ENCODE measurements around the gene PTCH2. TPM values are rescaled to one million over a fixed set of nuclear protein-coding genes. Genes with fewer than 3 reads are reported as not detected.
"Not testable (repeated sequence)": the region's sequence is repeated elsewhere in the genome, so short reads cannot be mapped to it uniquely, and the experiment has no call there.

PTCH2 gene
- total RNA-seq, 1 experiment from 2014 or later, result 0.74 TPM

GRCh38 chr1:44817307-44817706 lies 25.7 kb downstream of the PTCH2 start:
- in situ Hi-C loops (cut with HindIII; ENCODE audit: low pct_unique_long_range_greater_than_20kb, low sequenced_read_pairs) (no loop called here), intact Hi-C loops (cut with micrococcal nuclease; ENCODE audit: unreplicated experiment) (loop anchor here (10.0 kb wide), 1 partner anchor 83 kb away; the partner anchor contains the start of genes KIF2C and RNU5D-1)
- peaks cover 14% of the 10 kb centered on the region; the same call in 1 of the 2 replicates for H3K4me1 ChIP-seq (ENCODE audit: control insufficient read depth, insufficient read depth, low read length)
- BruUV-seq (replicated peaks), result no TSS peak
- no peaks in the 10 kb centered on the region for H3K27me3 ChIP-seq (ENCODE audit: control insufficient read depth, insufficient read depth, low read length)
- DNase-seq (ENCODE audit: low read depth, low spot score), result no peak
- ChIA-PET POLR2A (interaction anchor here (0.6 to 1.4 kb wide), 3 partner anchors 12 to 96 kb away, joined by 3 to 5 read pairs (median 3); no protein-coding TSS in a partner anchor), CTCF (no interaction called here)
- no peaks in the 10 kb centered on the region for H3K9me3 ChIP-seq (ENCODE audit: control insufficient read depth, insufficient read depth, low read depth, low read length)
- no peaks in the 10 kb centered on the region for H3K36me3 ChIP-seq (ENCODE audit: control insufficient read depth, insufficient read depth, low read length)
- no peak for ATAC-seq
- no peak overlapping the region for H3K27ac ChIP-seq (ENCODE audit: low read length)
- no peak for TF ChIP-seq REST (IDR thresholded peaks at IDR 0.05; ENCODE audit: insufficient read depth in 1 of 2, low read depth in 2 of 2, low read length in 1 of 2)
- no peak for TF ChIP-seq POLR2AphosphoS5 (IDR thresholded peaks at IDR 0.05; ENCODE audit: low read depth, low read length)
- TF ChIP-seq TCF7L2 (IDR thresholded peaks at IDR 0.05; ENCODE audit: low read depth, low read length), result no peak
- TF ChIP-seq CTCF (IDR thresholded peaks at IDR 0.05), result no peak
- TF ChIP-seq SIN3A (IDR thresholded peaks at IDR 0.05; ENCODE audit: borderline replicate concordance, insufficient read depth, low read depth, low read length), result no peak
- no peak overlapping the region for H3K4me3 ChIP-seq (ENCODE audit: low read depth in 2 of 2, low read length in 2 of 2)

- H3K27ac ChIP-seq (ENCODE audit: low read length); ATAC-seq; H3K27me3 ChIP-seq (ENCODE audit: control insufficient read depth, insufficient read depth, low read length); DNase-seq (ENCODE audit: low read depth, low spot score); CTCF ChIA-PET; H3K36me3 ChIP-seq (ENCODE audit: control insufficient read depth, insufficient read depth, low read length); in situ Hi-C loops (cut with HindIII; ENCODE audit: low pct_unique_long_range_greater_than_20kb, low sequenced_read_pairs); H3K9me3 ChIP-seq (ENCODE audit: control insufficient read depth, insufficient read depth, low read depth, low read length); BruUV-seq (replicated peaks); H3K4me3 ChIP-seq (ENCODE audit: low read depth in 2 of 2, low read length in 2 of 2): not testable (repeated sequence)
- POLR2A ChIA-PET, result interaction anchor here (0.6 to 0.8 kb wide), 2 partner anchors 16 to 21 kb away, joined by 3 read pairs; partner anchors contain the start of gene PLK3
- intact Hi-C loops (cut with micrococcal nuclease; ENCODE audit: unreplicated experiment), result loop anchor here (10.0 kb wide), 1 partner anchor 81 kb away; the partner anchor contains the start of genes KIF2C and RNU5D-1
- H3K4me1 ChIP-seq (ENCODE audit: control insufficient read depth, insufficient read depth, low read length), result peaks cover 12% of the 10 kb centered on the region; the same call in 1 of the 2 replicates
Measured at GRCh38 chr1:44815926-44816325, 27.1 kb downstream of the PTCH2 start.

- no TSS peak for BruUV-seq (replicated peaks)
- Histone ChIP-seq H3K4me1 (ENCODE audit: control insufficient read depth, insufficient read depth, low read length) (peaks cover 37% of the 10 kb centered on the region), H3K4me3 (ENCODE audit: low read depth in 2 of 2, low read length in 2 of 2) (peak overlapping the region; percentile 42 to 66), H3K27ac (ENCODE audit: low read length) (peak overlapping the region; percentile 39), H3K27me3 (ENCODE audit: control insufficient read depth, insufficient read depth, low read length) (no peaks in the 10 kb centered on the region), H3K36me3 (ENCODE audit: control insufficient read depth, insufficient read depth, low read length) (no peaks in the 10 kb centered on the region), H3K9me3 (ENCODE audit: control insufficient read depth, insufficient read depth, low read depth, low read length) (no peaks in the 10 kb centered on the region)
- TF ChIP-seq TCF7L2 (IDR thresholded peaks at IDR 0.05; ENCODE audit: low read depth, low read length) (no peak), POLR2AphosphoS5 (IDR thresholded peaks at IDR 0.05; ENCODE audit: low read depth, low read length) (no peak)
- ATAC-seq, result peak; percentile 33
- ChIA-PET POLR2A (interaction anchor here (0.7 to 1.3 kb wide), 3 partner anchors 13 to 83 kb away, joined by 3 to 5 read pairs (median 3); partner anchors contain the start of gene PLK3), CTCF (interaction anchor here (1.5 kb wide), 1 partner anchor 20 kb away, joined by 4 read pairs; no protein-coding TSS in a partner anchor)
- intact Hi-C loops (cut with micrococcal nuclease; ENCODE audit: unreplicated experiment), result loop anchor here (10.0 kb wide), 1 partner anchor 78 kb away; the partner anchor contains the start of genes KIF2C and RNU5D-1
- DNase-seq (ENCODE audit: low read depth, low spot score), result no peak
- in situ Hi-C loops (cut with HindIII; ENCODE audit: low pct_unique_long_range_greater_than_20kb, low sequenced_read_pairs), result no loop called here
Measured at GRCh38 chr1:44812822-44813543, 30.1 kb downstream of the PTCH2 start.

Data from Panc1 (cell line).